Transverse colon (tissue), 4 donors: ENCODE results near the gene SAV1. TPM values are rescaled to one million over a fixed set of nuclear protein-coding genes. Genes with fewer than 3 reads are reported as not detected.

Source experiments
- DNase-seq: peaks from one replicate; pipeline ENCODE4 v3.0.0-alpha.2; 2019
- H3K27ac ChIP-seq, 4 donors: fragments of 200-600 bp; sonication (generic); 2 replicates each; pipeline ENCODE4 v1.5.1; 2016 to 2018; ENCODE audit warnings: inconsistent platforms in 4 of 4
- H3K27me3 ChIP-seq: fragments of 200-600 bp; sonication (generic); 2 replicates; pipeline ENCODE4 v1.5.1; 2017; ENCODE audit warnings: inconsistent platforms
- H3K36me3 ChIP-seq, 4 donors: fragments of 200-600 bp; sonication (generic); 2 replicates each; pipeline ENCODE4 v1.5.1; 2017 to 2019; ENCODE audit warnings: inconsistent platforms in 4 of 4
- H3K4me1 ChIP-seq, 4 donors: fragments of 200-600 bp; sonication (generic); 2 replicates each; pipeline ENCODE4 v1.5.1; 2017 to 2020; ENCODE audit warnings: inconsistent platforms in 4 of 4
- H3K4me3 ChIP-seq, 4 donors: fragments of 200-600 bp; sonication (generic); 1 replicate in 1 of 4; 2 replicates in 3 of 4; pipeline versions ENCODE4 v1.5.1 to v1.6.1; 2017 to 2019; ENCODE audit warnings: inconsistent platforms in 4 of 4
- H3K9me3 ChIP-seq, 2 donors: fragments of 200-600 bp; sonication (generic); 2 replicates each; pipeline ENCODE4 v1.5.1; 2017 to 2019; ENCODE audit warnings: inconsistent platforms in 2 of 2
- CTCF ChIP-seq, 5 experiments: fragments of 200-600 bp in 3 of 5; fragments of 450-650 bp in 2 of 5; sonication (generic) in 3 of 5; IDR thresholded peaks; 1 replicate in 2 of 5; 2 replicates in 3 of 5; pipeline ENCODE4 v1.5.1; 2016 to 2017; ENCODE audit warnings: antibody characterized with exemption in 5 of 5, inconsistent platforms in 3 of 5, mild to moderate bottlenecking in 2 of 5, moderate library complexity in 1 of 5
- EP300 ChIP-seq: sonication (generic); formaldehyde crosslinking; IDR thresholded peaks from one replicate; pipeline ENCODE4 v1.6.1; 2017; ENCODE audit warnings: antibody characterized with exemption, low read depth
- POLR2A ChIP-seq: fragments of 450-650 bp; IDR thresholded peaks from one replicate; pipeline ENCODE4 v1.6.1; 2016; ENCODE audit warnings: antibody characterized with exemption, mild to moderate bottlenecking, moderate library complexity
- POLR2AphosphoS5 ChIP-seq, 3 donors: sonication (generic); formaldehyde crosslinking; IDR thresholded peaks; one replicate each; pipeline ENCODE4 v1.6.1; 2016; ENCODE audit warnings: antibody characterized with exemption in 3 of 3
- WGBS, 2 donors: methylation state at CpG; one replicate each; pipeline ENCODE4 v1.1.5; 2018; ENCODE audit warnings: low coverage in 1 of 2; 5-methylcytosine and 5-hydroxymethylcytosine counted together
- in situ Hi-C, 4 donors: fragments of 200-750 bp; cut with MboI; loops; one replicate each; pipeline versions ENCODE4 v1.15.0 to v1.15.1; 2017; ENCODE audit warnings: low sequenced_read_pairs in 3 of 4, low pct_ligation_motif_present in 1 of 4, low pct_unique_long_range_greater_than_20kb in 1 of 4
- intact Hi-C: fragments of 100-400 bp; cut with DNase I; formaldehyde crosslinking; loops from one replicate; pipeline ENCODE4 v1.15.1; 2023; ENCODE audit warnings: low total_unique reads
- total RNA-seq, 4 donors: library from RNA; depleted of rRNA; stranded (reverse); fragments of >200 nt; gene quantifications; one replicate each; pipeline ENCODE4 v1.1.0, GENCODE V29; 2016

The SAV1 gene
- total RNA-seq, 4 donors from 2014 or later, result 14.9 to 81.0 (median 23.2) TPM

- no peak overlapping the region for H3K27ac ChIP-seq
- H3K4me1 ChIP-seq, result no peaks in the 10 kb centered on the region
- DNase-seq, result no peak
- H3K4me3 ChIP-seq, result no peak overlapping the region
- intact Hi-C loops, result no loop called here
- in situ Hi-C loops, result no loop called here
- no peaks in the 10 kb centered on the region for H3K27me3 ChIP-seq
- 89 to 92% methylated on average over 3 of the region's 3 CpGs for WGBS, 2 donors
- TF ChIP-seq EP300 (no peak), POLR2AphosphoS5 (IDR thresholded peaks at IDR 0.05) (no peak), CTCF (IDR thresholded peaks at IDR 0.05) (no peak), POLR2A (no peak)
- no peaks in the 10 kb centered on the region for H3K36me3 ChIP-seq
- no peaks in the 10 kb centered on the region for H3K9me3 ChIP-seq
Observed at GRCh38 chr14:50612806-50613205, 55.3 kb downstream of the SAV1 start.

GRCh38 chr14:50610465-50610864, 57.6 kb downstream of the SAV1 start:
- H3K27me3 ChIP-seq, result no peaks in the 10 kb centered on the region
- in situ Hi-C loops, result no loop called here
- no peak for TF ChIP-seq POLR2A
- TF ChIP-seq POLR2AphosphoS5 (IDR thresholded peaks at IDR 0.05), result no peak
- TF ChIP-seq CTCF (IDR thresholded peaks at IDR 0.05), result no peak
- TF ChIP-seq EP300, result no peak
- no peak overlapping the region for H3K4me3 ChIP-seq
- WGBS, 2 donors, result 80 to 83% methylated on average over 1 of the region's 1 CpG
- intact Hi-C loops, result no loop called here
- H3K9me3 ChIP-seq, result no peaks in the 10 kb centered on the region
- no peak overlapping the region for H3K27ac ChIP-seq
- H3K4me1 ChIP-seq, result no peaks in the 10 kb centered on the region
- no peaks in the 10 kb centered on the region for H3K36me3 ChIP-seq
- no peak for DNase-seq

- Histone ChIP-seq H3K36me3 (no peaks in the 10 kb centered on the region), H3K27ac (no peak overlapping the region), H3K9me3 (no peaks in the 10 kb centered on the region), H3K27me3 (no peaks in the 10 kb centered on the region), H3K4me1 (no peaks in the 10 kb centered on the region), H3K4me3 (no peak overlapping the region)
- intact Hi-C loops (no loop called here), in situ Hi-C loops (no loop called here)
- no peak for DNase-seq
- WGBS, 2 donors, result 66% methylated on average over 1 of the region's 1 CpG; no CpG with 5 or more reads in 1 of the 2 donors
- TF ChIP-seq EP300, result no peak
- TF ChIP-seq POLR2AphosphoS5 (IDR thresholded peaks at IDR 0.05), result no peak
- no peak for TF ChIP-seq CTCF (IDR thresholded peaks at IDR 0.05)
- no peak for TF ChIP-seq POLR2A
Observed at GRCh38 chr14:50608302-50608851, 59.7 kb downstream of the SAV1 start.

GRCh38 chr14:50607761-50608160, 60.3 kb downstream of the SAV1 start:
- in situ Hi-C loops (no loop called here), intact Hi-C loops (no loop called here)
- TF ChIP-seq EP300, result no peak
- TF ChIP-seq POLR2AphosphoS5 (IDR thresholded peaks at IDR 0.05), result no peak
- TF ChIP-seq CTCF (IDR thresholded peaks at IDR 0.05), result no peak
- no peak for TF ChIP-seq POLR2A
- Histone ChIP-seq H3K4me3 (no peak overlapping the region), H3K27me3 (no peaks in the 10 kb centered on the region), H3K9me3 (no peaks in the 10 kb centered on the region), H3K4me1 (no peaks in the 10 kb centered on the region), H3K27ac (no peak overlapping the region), H3K36me3 (no peaks in the 10 kb centered on the region)
- WGBS, 2 donors, result 82 to 96% methylated on average over 1 of the region's 1 CpG
- DNase-seq, result no peak
